ENCODE measurements around the gene HBE1. TPM values are rescaled to one million over a fixed set of nuclear protein-coding genes. Genes with fewer than 3 reads are reported as not detected.

HBE1 gene
- total RNA-seq, 1 experiment from 2014 or later = not detected

- DNase-seq (ENCODE audit: low read depth in 1 of 2, low spot score in 2 of 2) = no peak
- no peaks in the 10 kb centered on the region for H3K36me3 ChIP-seq
- H3K4me1 ChIP-seq (replicated peaks) = no peaks in the 10 kb centered on the region
- peaks cover 3% of the 10 kb centered on the region for H3K27me3 ChIP-seq (replicated peaks)
- H3K27ac ChIP-seq = no peak overlapping the region
- H3K4me3 ChIP-seq = no peak overlapping the region
- no peaks in the 10 kb centered on the region for H3K9me3 ChIP-seq (replicated peaks)
Measured at GRCh38 chr11:5230266-5230665, 39.5 kb downstream of the HBE1 start.

DNA sequence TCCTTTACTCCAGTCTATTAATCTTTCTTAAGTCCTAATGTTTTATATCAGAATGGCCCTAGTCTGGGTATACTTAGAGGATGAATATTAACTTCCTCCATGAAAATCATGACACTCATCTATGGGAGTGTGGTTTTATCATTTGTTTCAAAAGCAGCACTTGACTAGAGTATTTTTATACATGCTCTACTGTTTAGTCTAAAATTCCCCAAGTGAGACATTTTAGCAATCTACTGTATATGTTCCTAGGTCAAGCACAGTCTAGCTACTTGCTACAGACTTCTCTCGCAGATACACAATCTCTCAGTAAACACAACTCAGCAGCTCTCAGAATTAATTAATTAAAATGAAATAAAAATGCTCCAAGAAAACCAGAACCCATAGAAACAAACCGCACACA is 39.9 kb downstream of the HBE1 start:
- Histone ChIP-seq H3K27me3 (replicated peaks) (peaks cover 3% of the 10 kb centered on the region), H3K9me3 (replicated peaks) (no peaks in the 10 kb centered on the region), H3K27ac (no peak overlapping the region), H3K4me1 (replicated peaks) (no peaks in the 10 kb centered on the region), H3K4me3 (no peak overlapping the region), H3K36me3 (no peaks in the 10 kb centered on the region)
- DNase-seq (ENCODE audit: low read depth in 1 of 2, low spot score in 2 of 2) = no peak

GRCh38 chr11:5229356-5229755 is 40.4 kb downstream of the HBE1 start:
- H3K27me3 ChIP-seq (replicated peaks) = no peaks in the 10 kb centered on the region; the same call in 1 of the 2 replicates
- no peaks in the 10 kb centered on the region for H3K4me1 ChIP-seq (replicated peaks)
- no peaks in the 10 kb centered on the region for H3K9me3 ChIP-seq (replicated peaks)
- no peak overlapping the region for H3K4me3 ChIP-seq
- H3K36me3 ChIP-seq = no peaks in the 10 kb centered on the region
- no peak for DNase-seq (ENCODE audit: low read depth in 1 of 2, low spot score in 2 of 2)
- no peak overlapping the region for H3K27ac ChIP-seq

- Histone ChIP-seq H3K4me3 (no peak overlapping the region), H3K9me3 (replicated peaks) (no peaks in the 10 kb centered on the region), H3K4me1 (replicated peaks) (no peaks in the 10 kb centered on the region), H3K27ac (no peak overlapping the region), H3K27me3 (replicated peaks) (peaks cover 3% of the 10 kb centered on the region; the same call in 1 of the 2 replicates), H3K36me3 (no peaks in the 10 kb centered on the region)
- no peak for DNase-seq (ENCODE audit: low read depth in 1 of 2, low spot score in 2 of 2)
Measured at GRCh38 chr11:5228124-5228523, 41.6 kb downstream of the HBE1 start.

DNA sequence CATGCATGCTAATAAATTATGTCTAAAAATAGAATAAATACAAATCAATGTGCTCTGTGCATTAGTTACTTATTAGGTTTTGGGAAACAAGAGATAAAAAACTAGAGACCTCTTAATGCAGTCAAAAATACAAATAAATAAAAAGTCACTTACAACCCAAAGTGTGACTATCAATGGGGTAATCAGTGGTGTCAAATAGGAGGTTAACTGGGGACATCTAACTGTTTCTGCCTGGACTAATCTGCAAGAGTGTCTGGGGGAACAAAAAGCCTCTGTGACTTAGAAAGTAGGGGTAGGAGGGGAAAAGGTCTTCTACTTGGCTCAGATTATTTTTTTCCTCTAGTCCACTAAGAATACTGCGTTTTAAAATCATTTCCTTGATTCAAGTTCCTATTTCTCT is 42.1 kb downstream of the HBE1 start:
- no peaks in the 10 kb centered on the region for H3K36me3 ChIP-seq
- H3K4me1 ChIP-seq (replicated peaks) = no peaks in the 10 kb centered on the region
- no peak overlapping the region for H3K27ac ChIP-seq
- H3K4me3 ChIP-seq = no peak overlapping the region
- peaks cover 3% of the 10 kb centered on the region; the same call in 1 of the 2 replicates for H3K27me3 ChIP-seq (replicated peaks)
- H3K9me3 ChIP-seq (replicated peaks) = no peaks in the 10 kb centered on the region
- DNase-seq (ENCODE audit: low read depth in 1 of 2, low spot score in 2 of 2) = no peak

- Histone ChIP-seq H3K27ac (no peak within 1 kb of the TSS), H3K27me3 (replicated peaks) (peaks cover 3% of the 10 kb centered on the region; the same call in 1 of the 2 replicates), H3K36me3 (no peaks in the 10 kb centered on the region), H3K4me1 (replicated peaks) (no peaks in the 10 kb centered on the region), H3K9me3 (replicated peaks) (no peaks in the 10 kb centered on the region), H3K4me3 (no peak within 1 kb of the TSS)
- DNase-seq (ENCODE audit: low read depth in 1 of 2, low spot score in 2 of 2) = no peak
Measured at GRCh38 chr11:5226732-5227310, 42.9 kb downstream of the HBE1 start, which contains the start of gene HBB. TSS of gene HBB (minus strand) at chr11:5227071. CDS start at chr11:5227021, 50 bp downstream.

DNA sequence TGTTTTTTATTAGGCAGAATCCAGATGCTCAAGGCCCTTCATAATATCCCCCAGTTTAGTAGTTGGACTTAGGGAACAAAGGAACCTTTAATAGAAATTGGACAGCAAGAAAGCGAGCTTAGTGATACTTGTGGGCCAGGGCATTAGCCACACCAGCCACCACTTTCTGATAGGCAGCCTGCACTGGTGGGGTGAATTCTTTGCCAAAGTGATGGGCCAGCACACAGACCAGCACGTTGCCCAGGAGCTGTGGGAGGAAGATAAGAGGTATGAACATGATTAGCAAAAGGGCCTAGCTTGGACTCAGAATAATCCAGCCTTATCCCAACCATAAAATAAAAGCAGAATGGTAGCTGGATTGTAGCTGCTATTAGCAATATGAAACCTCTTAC is 44.3 kb downstream of the HBE1 start:
- H3K27me3 ChIP-seq (replicated peaks) = peaks cover 3% of the 10 kb centered on the region; the same call in 1 of the 2 replicates
- H3K4me3 ChIP-seq = no peak overlapping the region
- no peaks in the 10 kb centered on the region for H3K9me3 ChIP-seq (replicated peaks)
- H3K27ac ChIP-seq = no peak overlapping the region
- DNase-seq (ENCODE audit: low read depth in 1 of 2, low spot score in 2 of 2) = no peak
- no peaks in the 10 kb centered on the region for H3K4me1 ChIP-seq (replicated peaks)
- H3K36me3 ChIP-seq = no peaks in the 10 kb centered on the region

- DNase-seq (ENCODE audit: low read depth in 1 of 2, low spot score in 2 of 2) = no peak
- H3K27ac ChIP-seq = no peak overlapping the region
Measured at GRCh38 chr11:5224538-5225479, 44.9 kb downstream of the HBE1 start.

GRCh38 chr11:5223686-5224085 is 46.1 kb downstream of the HBE1 start:
- Histone ChIP-seq H3K27ac (no peak overlapping the region), H3K36me3 (no peaks in the 10 kb centered on the region), H3K4me3 (no peak overlapping the region), H3K27me3 (replicated peaks) (peaks cover 3% of the 10 kb centered on the region; the same call in 1 of the 2 replicates), H3K4me1 (replicated peaks) (no peaks in the 10 kb centered on the region), H3K9me3 (replicated peaks) (no peaks in the 10 kb centered on the region)
- DNase-seq (ENCODE audit: low read depth in 1 of 2, low spot score in 2 of 2) = no peak

More at GRCh38 chr11:5224538-5225479, 44.9 kb downstream of the HBE1 start:
- H3K4me1 ChIP-seq (replicated peaks) = no peaks in the 10 kb centered on the region
- H3K36me3 ChIP-seq = no peaks in the 10 kb centered on the region
- H3K9me3 ChIP-seq (replicated peaks) = no peaks in the 10 kb centered on the region
- H3K4me3 ChIP-seq = no peak overlapping the region
- peaks cover 3% of the 10 kb centered on the region; the same call in 1 of the 2 replicates for H3K27me3 ChIP-seq (replicated peaks)

DNA sequence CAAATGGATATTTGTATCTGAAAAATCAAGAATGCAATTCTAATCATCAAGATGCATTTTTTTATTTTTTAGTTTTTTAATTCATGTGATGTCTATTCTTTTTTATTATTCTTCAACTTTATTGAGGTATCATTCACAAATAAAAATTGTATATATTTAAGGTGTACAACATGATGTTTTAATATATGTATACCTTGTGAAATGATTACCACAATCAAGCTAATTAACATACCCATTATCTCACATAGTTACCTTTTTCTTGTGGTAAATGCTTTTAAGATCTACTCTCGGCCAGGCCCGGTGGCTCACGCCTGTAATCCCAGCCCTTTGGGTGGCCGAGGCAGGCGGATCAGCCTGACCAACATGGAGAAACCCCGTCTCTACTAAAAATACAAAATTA is 46.6 kb downstream of the HBE1 start:
- DNase-seq (ENCODE audit: low read depth in 1 of 2, low spot score in 2 of 2) = no peak
- Histone ChIP-seq H3K36me3 (no peaks in the 10 kb centered on the region), H3K27me3 (replicated peaks) (peaks cover 3% of the 10 kb centered on the region; the same call in 1 of the 2 replicates), H3K4me1 (replicated peaks) (no peaks in the 10 kb centered on the region), H3K9me3 (replicated peaks) (no peaks in the 10 kb centered on the region), H3K27ac (no peak overlapping the region), H3K4me3 (no peak overlapping the region)

Other genes starting within 250 kb of the HBE1 start
- not detected in 2 replicates for gene OR52J3, start 223.4 kb downstream of the HBE1 start, total RNA-seq (2014; rRNA removed; shearing (Covaris generic))
- not detected in 2 replicates for gene OR52E2, start 210.3 kb downstream of the HBE1 start, total RNA-seq (2014; rRNA removed; shearing (Covaris generic))
- not detected in 2 replicates for gene OR52E1, start 200.4 kb downstream of the HBE1 start, total RNA-seq (2014; rRNA removed; shearing (Covaris generic))
- gene OR52A5, start 131.6 kb downstream of the HBE1 start, total RNA-seq (2014; rRNA removed; shearing (Covaris generic)) = not detected in 2 replicates
- under 0.01 TPM in 1 of 2 replicates, not detected in the other for gene OR52A1, start 115.2 kb downstream of the HBE1 start, total RNA-seq (2014; rRNA removed; shearing (Covaris generic))
- gene OR51V1, start 69.3 kb downstream of the HBE1 start, total RNA-seq (2014; rRNA removed; shearing (Covaris generic)) = not detected in 2 replicates
- not detected in 2 replicates for gene HBB, start 42.9 kb downstream of the HBE1 start, total RNA-seq (2014; rRNA removed; shearing (Covaris generic))
- not detected in 2 replicates for gene HBD, start 35.5 kb downstream of the HBE1 start, total RNA-seq (2014; rRNA removed; shearing (Covaris generic))
- gene HBG1, start 20.1 kb downstream of the HBE1 start, total RNA-seq (2014; rRNA removed; shearing (Covaris generic)) = not detected in 2 replicates
- not detected in 2 replicates for gene HBG2, start 15.2 kb downstream of the HBE1 start, total RNA-seq (2014; rRNA removed; shearing (Covaris generic))
- not detected in 2 replicates for gene OR51B4, start 32.0 kb upstream of the HBE1 start, total RNA-seq (2014; rRNA removed; shearing (Covaris generic))
- not detected in 2 replicates for gene OR51B2, start 54.4 kb upstream of the HBE1 start, total RNA-seq (2014; rRNA removed; shearing (Covaris generic))
- 0.39 TPM in 1 of 2 replicates, not detected in the other for gene OR51B5, start 73.6 kb upstream of the HBE1 start, total RNA-seq (2014; rRNA removed; shearing (Covaris generic))
- not detected in 2 replicates for gene OR51B6, start 81.6 kb upstream of the HBE1 start, total RNA-seq (2014; rRNA removed; shearing (Covaris generic))
- gene OR51M1, start 113.9 kb upstream of the HBE1 start, total RNA-seq (2014; rRNA removed; shearing (Covaris generic)) = not detected in 2 replicates
- gene OR51Q1, start 152.2 kb upstream of the HBE1 start, total RNA-seq (2014; rRNA removed; shearing (Covaris generic)) = not detected in 2 replicates
- gene OR51I1, start 171.6 kb upstream of the HBE1 start, total RNA-seq (2014; rRNA removed; shearing (Covaris generic)) = not detected in 2 replicates
- not detected in 2 replicates for gene OR51I2, start 179.4 kb upstream of the HBE1 start, total RNA-seq (2014; rRNA removed; shearing (Covaris generic))
- gene OR52D1, start 218.7 kb upstream of the HBE1 start, total RNA-seq (2014; rRNA removed; shearing (Covaris generic)) = not detected in 2 replicates
- not detected in 2 replicates for gene UBQLN3, start 240.0 kb upstream of the HBE1 start, total RNA-seq (2014; rRNA removed; shearing (Covaris generic))
- gene UBQLNL, start 246.8 kb upstream of the HBE1 start, total RNA-seq (2014; rRNA removed; shearing (Covaris generic)) = 0.05 TPM in 1 of 2 replicates, not detected in the other

Measured in SJSA1 (cell line).